Measurements from ENCODE around the gene SMCO4. TPM values are rescaled to one million over a fixed set of nuclear protein-coding genes. Genes with fewer than 3 reads are reported as not detected.

Gene SMCO4
- total RNA-seq, 1 donor from 2014 or later = 33.7 TPM

Other genes starting within 250 kb of the SMCO4 start
- not detected in 2 replicates for gene DEUP1, start 212.6 kb downstream of the SMCO4 start, total RNA-seq
- gene CEP295, start 118.3 kb upstream of the SMCO4 start, total RNA-seq = 30.3 and 32.2 TPM in 2 replicates
- 328 and 342 TPM in 2 replicates for gene TAF1D, start 198.1 kb upstream of the SMCO4 start, total RNA-seq
- 21.6 and 22.2 TPM in 2 replicates for gene C11orf54, start 198.3 kb upstream of the SMCO4 start, total RNA-seq
- gene MED17, start 240.9 kb upstream of the SMCO4 start, total RNA-seq = 48.5 and 55.1 TPM in 2 replicates

Measured in activated CD4-positive, alpha-beta T cell treated with anti-CD3 and anti-CD28 coated beads, Interleukin-2, amount 10 ng/mL, durations not matched to agents 24 days and 14 days (primary cell).